HepG2 (cell line): ENCODE results near the gene COMMD7. TPM values are rescaled to one million over a fixed set of nuclear protein-coding genes. Genes with fewer than 3 reads are reported as not detected.

Experiments used
- AHR ChIP-seq: IDR thresholded peaks from 2 replicates; pipeline ENCODE4 v1.6.1; 2018; ENCODE audit warnings: missing genetic modification reagents, missing compliant biosample characterization
- FOXC1 ChIP-seq: sonication (generic); formaldehyde crosslinking; IDR thresholded peaks from 2 replicates; pipeline ENCODE4 v1.8.0; 2022; ENCODE audit warnings: mild to moderate bottlenecking, missing genetic modification reagents, borderline replicate concordance
- HDAC2 ChIP-seq: sonication (generic); formaldehyde crosslinking; IDR thresholded peaks from 2 replicates; pipeline ENCODE4 v1.4.0; 2020; ENCODE audit warnings: missing genetic modification reagents
- KDM5B ChIP-seq: sonication (generic); formaldehyde crosslinking; IDR thresholded peaks from 2 replicates; pipeline ENCODE4 v1.4.0; 2020; ENCODE audit warnings: missing genetic modification reagents, mild to moderate bottlenecking, borderline replicate concordance
- NBN ChIP-seq: fragments of 450-650 bp; conservative IDR thresholded peaks from 2 replicates; pipeline ENCODE4 v1.6.1; 2017
- NPAS2 ChIP-seq: sonication (generic); formaldehyde crosslinking; IDR thresholded peaks from 2 replicates; pipeline ENCODE4 v1.8.0; 2022; ENCODE audit warnings: mild to moderate bottlenecking, missing genetic modification reagents, borderline replicate concordance
- NR2C2 ChIP-seq: sonication (generic); formaldehyde crosslinking; IDR thresholded peaks from 2 replicates; pipeline ENCODE4 v1.4.0; 2020; ENCODE audit warnings: missing genetic modification reagents, mild to moderate bottlenecking, moderate library complexity, borderline replicate concordance
- RCOR2 ChIP-seq: IDR thresholded peaks from 2 replicates; pipeline ENCODE4 v1.6.1; 2016; ENCODE audit warnings: missing biosample characterization, missing genetic modification reagents
- RFX3 ChIP-seq: IDR thresholded peaks from 2 replicates; pipeline ENCODE4 v1.6.1; 2016; ENCODE audit warnings: missing biosample characterization, missing genetic modification reagents
- TGIF2 ChIP-seq: IDR thresholded peaks from 2 replicates; pipeline ENCODE4 v1.6.1; 2016; ENCODE audit warnings: control low read depth, missing compliant biosample characterization
- ZFP41 ChIP-seq: sonication (generic); formaldehyde crosslinking; IDR thresholded peaks from 2 replicates; pipeline ENCODE4 v1.4.0; 2020; ENCODE audit warnings: mild to moderate bottlenecking, missing genetic modification reagents, borderline replicate concordance
- ZIK1 ChIP-seq: sonication (generic); formaldehyde crosslinking; IDR thresholded peaks from 2 replicates; pipeline ENCODE4 v1.5.0; 2020; ENCODE audit warnings: mild to moderate bottlenecking, low read depth, missing genetic modification reagents, borderline replicate concordance
- ZNF549 ChIP-seq: sonication (generic); formaldehyde crosslinking; IDR thresholded peaks from 2 replicates; pipeline ENCODE4 v1.5.0; 2020; ENCODE audit warnings: missing genetic modification reagents
- ZNF713 ChIP-seq: sonication (generic); formaldehyde crosslinking; IDR thresholded peaks from 2 replicates; pipeline ENCODE4 v1.4.0; 2020; ENCODE audit warnings: mild to moderate bottlenecking, missing genetic modification reagents
- ZNF788 ChIP-seq: sonication (generic); formaldehyde crosslinking; IDR thresholded peaks from 2 replicates; pipeline ENCODE4 v1.5.0; 2020; ENCODE audit warnings: mild to moderate bottlenecking, missing genetic modification reagents, borderline replicate concordance
- polyA plus RNA-seq, 8 experiments: library from polyadenylated mRNA; depleted of rRNA in 3 of 8; stranded (reverse) in 7 of 8; unstranded in 1 of 8; fragments of >200 nt; fragmentation: Illumina TruSeq in 4 of 8; extraction: Trizol in 4 of 8; gene quantifications; 2 replicates each; pipeline versions ENCODE4 v1.2.1 to v1.2.3, GENCODE V29; 2011 to 2016; ENCODE audit warnings: low read depth in 4 of 8, missing spikeins in 1 of 8, mixed read lengths in 1 of 8; ENCODE audit not compliant: insufficient read depth in 1 of 8
- total RNA-seq, 5 experiments: library from RNA; depleted of rRNA; stranded (reverse); fragments of >200 nt; fragmentation: Illumina TruSeq; extraction: Trizol; gene quantifications; 2 replicates each; pipeline ENCODE4 v1.2.3, GENCODE V29; 2016; ENCODE audit warnings: low read depth in 1 of 5
- TF ChIP-seq, protein P1 (sequence below): sonication (generic); formaldehyde crosslinking; IDR thresholded peaks from 2 replicates; pipeline ENCODE4 v1.9.0; 2021; ENCODE audit warnings: missing genetic modification reagents, borderline replicate concordance
- TF ChIP-seq, protein P2 (sequence below): IDR thresholded peaks from 2 replicates; pipeline ENCODE4 v1.6.1; 2018; ENCODE audit warnings: missing genetic modification reagents
- TF ChIP-seq, protein P3 (sequence below): sonication (generic); formaldehyde crosslinking; IDR thresholded peaks from 2 replicates; pipeline ENCODE4 v1.8.0; 2022; ENCODE audit warnings: mild to moderate bottlenecking, missing genetic modification reagents, moderate library complexity
- TF ChIP-seq, protein P4 (sequence below): sonication (generic); formaldehyde crosslinking; IDR thresholded peaks from 2 replicates; pipeline ENCODE4 v1.5.0; 2020; ENCODE audit warnings: missing genetic modification reagents, mild to moderate bottlenecking, borderline replicate concordance
- TF ChIP-seq, protein P5 (sequence below): conservative IDR thresholded peaks from 2 replicates; pipeline ENCODE4 v1.6.1; 2018; ENCODE audit warnings: missing genetic modification reagents
- TF ChIP-seq, protein P6 (sequence below): sonication (generic); formaldehyde crosslinking; IDR thresholded peaks from 2 replicates; pipeline ENCODE4 v1.5.0; 2020; ENCODE audit warnings: missing genetic modification reagents

COMMD7 gene
- total and polyA plus RNA-seq, 2 of the 13 experiments (the other 11 are each of a cell fraction or from before 2014, with no cell fraction given): 42.1 to 53.3 TPM

DNA sequence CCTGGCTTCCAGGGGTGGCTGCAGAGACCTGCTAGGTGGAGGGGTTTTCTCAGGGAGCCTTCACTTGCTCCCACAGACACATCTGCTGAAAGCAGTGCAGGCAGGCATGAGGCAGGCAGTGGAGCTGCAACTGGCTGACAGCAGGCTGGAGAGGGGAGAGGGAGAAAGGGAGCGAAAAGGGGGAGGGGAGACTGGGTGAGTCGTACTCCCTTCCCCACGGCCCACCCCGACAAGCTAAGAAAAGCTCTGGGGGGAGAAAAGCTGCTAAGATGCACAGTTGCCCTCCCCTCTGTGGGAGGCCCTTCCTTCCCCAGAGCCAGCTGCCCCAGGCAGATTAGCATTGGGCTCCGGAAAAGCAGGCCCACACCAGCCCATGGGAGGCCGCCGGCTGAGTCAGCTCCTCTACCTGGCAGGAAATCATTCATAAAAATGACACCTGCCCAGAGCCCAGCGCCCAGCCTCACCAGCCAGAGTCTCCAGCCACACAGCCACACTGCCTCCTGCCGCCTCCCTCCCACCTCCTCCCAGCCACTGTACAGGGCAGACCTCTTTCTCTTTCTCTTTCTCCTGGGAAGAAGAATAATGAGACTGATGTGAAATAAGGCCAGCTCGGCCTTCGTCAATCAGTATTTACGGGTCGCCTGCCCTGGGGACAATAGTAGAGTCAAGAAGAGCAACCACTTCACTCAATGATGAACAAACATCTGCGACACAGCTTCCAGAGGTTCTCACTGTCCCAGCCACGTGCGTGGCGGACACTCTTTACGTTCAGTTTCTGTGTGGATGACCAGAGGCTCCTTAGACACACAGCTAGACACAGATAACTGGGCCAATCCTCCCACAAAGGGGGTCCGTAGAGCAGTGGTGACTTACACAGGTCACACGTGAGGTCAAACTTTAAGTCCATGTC lies 61.8 kb downstream of the COMMD7 start (continued):
- TF ChIP-seq, protein P1, sequence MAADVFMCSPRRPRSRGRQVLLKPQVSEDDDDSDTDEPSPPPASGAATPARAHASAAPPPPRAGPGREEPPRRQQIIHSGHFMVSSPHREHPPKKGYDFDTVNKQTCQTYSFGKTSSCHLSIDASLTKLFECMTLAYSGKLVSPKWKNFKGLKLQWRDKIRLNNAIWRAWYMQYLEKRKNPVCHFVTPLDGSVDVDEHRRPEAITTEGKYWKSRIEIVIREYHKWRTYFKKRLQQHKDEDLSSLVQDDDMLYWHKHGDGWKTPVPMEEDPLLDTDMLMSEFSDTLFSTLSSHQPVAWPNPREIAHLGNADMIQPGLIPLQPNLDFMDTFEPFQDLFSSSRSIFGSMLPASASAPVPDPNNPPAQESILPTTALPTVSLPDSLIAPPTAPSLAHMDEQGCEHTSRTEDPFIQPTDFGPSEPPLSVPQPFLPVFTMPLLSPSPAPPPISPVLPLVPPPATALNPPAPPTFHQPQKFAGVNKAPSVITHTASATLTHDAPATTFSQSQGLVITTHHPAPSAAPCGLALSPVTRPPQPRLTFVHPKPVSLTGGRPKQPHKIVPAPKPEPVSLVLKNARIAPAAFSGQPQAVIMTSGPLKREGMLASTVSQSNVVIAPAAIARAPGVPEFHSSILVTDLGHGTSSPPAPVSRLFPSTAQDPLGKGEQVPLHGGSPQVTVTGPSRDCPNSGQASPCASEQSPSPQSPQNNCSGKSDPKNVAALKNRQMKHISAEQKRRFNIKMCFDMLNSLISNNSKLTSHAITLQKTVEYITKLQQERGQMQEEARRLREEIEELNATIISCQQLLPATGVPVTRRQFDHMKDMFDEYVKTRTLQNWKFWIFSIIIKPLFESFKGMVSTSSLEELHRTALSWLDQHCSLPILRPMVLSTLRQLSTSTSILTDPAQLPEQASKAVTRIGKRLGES (CRISPR knock-in tag): no peak
- TF ChIP-seq TGIF2 (no peak), RCOR2 (CRISPR knock-in tag) (no peak; the same call in 1 of the 2 replicates), NPAS2 (CRISPR knock-in tag) (no peak), ZNF713 (CRISPR knock-in tag) (no peak), HDAC2 (no peak), ZNF788 (peak; percentile 66; the same call in 1 of the 2 replicates), ZFP41 (CRISPR knock-in tag) (no peak; the same call in 1 of the 2 replicates), AHR (CRISPR knock-in tag) (0 out of 2 replicates have a peak, but pooled peaks have one; percentile 21), ZIK1 (CRISPR knock-in tag) (0 out of 2 replicates have a peak, but pooled peaks have one; percentile 20), NBN (no peak), KDM5B (CRISPR knock-in tag) (peak; percentile 78; the same call in 1 of the 2 replicates), ZNF549 (CRISPR knock-in tag) (no peak), RFX3 (no peak), NR2C2 (CRISPR knock-in tag) (no peak), FOXC1 (CRISPR knock-in tag) (no peak)
- TF ChIP-seq, protein P2, sequence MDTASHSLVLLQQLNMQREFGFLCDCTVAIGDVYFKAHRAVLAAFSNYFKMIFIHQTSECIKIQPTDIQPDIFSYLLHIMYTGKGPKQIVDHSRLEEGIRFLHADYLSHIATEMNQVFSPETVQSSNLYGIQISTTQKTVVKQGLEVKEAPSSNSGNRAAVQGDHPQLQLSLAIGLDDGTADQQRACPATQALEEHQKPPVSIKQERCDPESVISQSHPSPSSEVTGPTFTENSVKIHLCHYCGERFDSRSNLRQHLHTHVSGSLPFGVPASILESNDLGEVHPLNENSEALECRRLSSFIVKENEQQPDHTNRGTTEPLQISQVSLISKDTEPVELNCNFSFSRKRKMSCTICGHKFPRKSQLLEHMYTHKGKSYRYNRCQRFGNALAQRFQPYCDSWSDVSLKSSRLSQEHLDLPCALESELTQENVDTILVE: 0 out of 2 replicates have a peak, but pooled peaks have one; percentile 24
- TF ChIP-seq, protein P3, sequence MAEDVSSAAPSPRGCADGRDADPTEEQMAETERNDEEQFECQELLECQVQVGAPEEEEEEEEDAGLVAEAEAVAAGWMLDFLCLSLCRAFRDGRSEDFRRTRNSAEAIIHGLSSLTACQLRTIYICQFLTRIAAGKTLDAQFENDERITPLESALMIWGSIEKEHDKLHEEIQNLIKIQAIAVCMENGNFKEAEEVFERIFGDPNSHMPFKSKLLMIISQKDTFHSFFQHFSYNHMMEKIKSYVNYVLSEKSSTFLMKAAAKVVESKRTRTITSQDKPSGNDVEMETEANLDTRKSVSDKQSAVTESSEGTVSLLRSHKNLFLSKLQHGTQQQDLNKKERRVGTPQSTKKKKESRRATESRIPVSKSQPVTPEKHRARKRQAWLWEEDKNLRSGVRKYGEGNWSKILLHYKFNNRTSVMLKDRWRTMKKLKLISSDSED (CRISPR knock-in tag): no peak
- TF ChIP-seq, protein P4, sequence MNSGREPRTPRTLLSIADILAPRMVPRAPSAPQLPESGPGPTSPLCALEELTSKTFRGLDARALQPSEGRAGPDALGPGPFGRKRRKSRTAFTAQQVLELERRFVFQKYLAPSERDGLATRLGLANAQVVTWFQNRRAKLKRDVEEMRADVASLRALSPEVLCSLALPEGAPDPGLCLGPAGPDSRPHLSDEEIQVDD (CRISPR knock-in tag): no peak; the same call in 1 of the 2 replicates
- TF ChIP-seq, protein P5, sequence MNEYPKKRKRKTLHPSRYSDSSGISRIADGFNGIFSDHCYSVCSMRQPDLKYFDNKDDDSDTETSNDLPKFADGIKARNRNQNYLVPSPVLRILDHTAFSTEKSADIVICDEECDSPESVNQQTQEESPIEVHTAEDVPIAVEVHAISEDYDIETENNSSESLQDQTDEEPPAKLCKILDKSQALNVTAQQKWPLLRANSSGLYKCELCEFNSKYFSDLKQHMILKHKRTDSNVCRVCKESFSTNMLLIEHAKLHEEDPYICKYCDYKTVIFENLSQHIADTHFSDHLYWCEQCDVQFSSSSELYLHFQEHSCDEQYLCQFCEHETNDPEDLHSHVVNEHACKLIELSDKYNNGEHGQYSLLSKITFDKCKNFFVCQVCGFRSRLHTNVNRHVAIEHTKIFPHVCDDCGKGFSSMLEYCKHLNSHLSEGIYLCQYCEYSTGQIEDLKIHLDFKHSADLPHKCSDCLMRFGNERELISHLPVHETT (CRISPR knock-in tag): no peak
- TF ChIP-seq, protein P6, sequence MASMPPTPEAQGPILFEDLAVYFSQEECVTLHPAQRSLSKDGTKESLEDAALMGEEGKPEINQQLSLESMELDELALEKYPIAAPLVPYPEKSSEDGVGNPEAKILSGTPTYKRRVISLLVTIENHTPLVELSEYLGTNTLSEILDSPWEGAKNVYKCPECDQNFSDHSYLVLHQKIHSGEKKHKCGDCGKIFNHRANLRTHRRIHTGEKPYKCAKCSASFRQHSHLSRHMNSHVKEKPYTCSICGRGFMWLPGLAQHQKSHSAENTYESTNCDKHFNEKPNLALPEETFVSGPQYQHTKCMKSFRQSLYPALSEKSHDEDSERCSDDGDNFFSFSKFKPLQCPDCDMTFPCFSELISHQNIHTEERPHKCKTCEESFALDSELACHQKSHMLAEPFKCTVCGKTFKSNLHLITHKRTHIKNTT (CRISPR knock-in tag): no peak
